Measurements from ENCODE around the gene P2RY6.
"Not testable (repeated sequence)": the region's sequence is repeated elsewhere in the genome, so short reads cannot be mapped to it uniquely, and the experiment has no call there.

P2RY6 gene

DNA sequence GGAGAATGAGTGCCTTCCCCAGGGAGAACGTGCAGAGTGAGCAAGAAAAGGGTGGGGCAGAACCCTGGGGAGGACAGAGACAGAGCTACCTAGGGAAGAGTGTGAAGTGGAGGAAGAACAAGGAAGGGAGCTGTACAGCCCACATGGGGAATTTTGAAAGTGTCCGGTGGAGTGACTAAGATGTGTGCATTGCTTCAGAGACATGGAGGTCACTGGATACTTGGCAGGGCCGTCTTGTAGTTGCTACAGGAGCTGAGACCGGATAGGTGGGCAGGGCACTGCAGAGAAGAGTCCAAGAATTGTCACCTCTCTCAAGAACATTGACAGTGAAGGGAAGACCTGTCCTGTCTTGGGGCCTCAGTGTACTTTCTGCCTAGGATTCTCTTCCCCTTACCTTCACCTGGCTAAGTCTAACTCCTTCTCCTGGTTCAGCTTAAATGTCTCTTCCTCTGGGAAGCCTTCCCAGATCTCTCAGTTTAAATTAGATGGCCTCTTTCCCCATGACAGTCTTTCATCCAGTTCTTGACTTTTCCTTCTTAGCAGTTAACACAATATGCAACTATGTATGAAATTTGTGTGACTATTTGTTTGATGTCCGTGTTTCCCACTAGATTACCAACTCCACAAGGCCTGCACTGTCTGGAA is 9.2 kb upstream of the P2RY6 start:
- DNase-seq, result no peak

DNA sequence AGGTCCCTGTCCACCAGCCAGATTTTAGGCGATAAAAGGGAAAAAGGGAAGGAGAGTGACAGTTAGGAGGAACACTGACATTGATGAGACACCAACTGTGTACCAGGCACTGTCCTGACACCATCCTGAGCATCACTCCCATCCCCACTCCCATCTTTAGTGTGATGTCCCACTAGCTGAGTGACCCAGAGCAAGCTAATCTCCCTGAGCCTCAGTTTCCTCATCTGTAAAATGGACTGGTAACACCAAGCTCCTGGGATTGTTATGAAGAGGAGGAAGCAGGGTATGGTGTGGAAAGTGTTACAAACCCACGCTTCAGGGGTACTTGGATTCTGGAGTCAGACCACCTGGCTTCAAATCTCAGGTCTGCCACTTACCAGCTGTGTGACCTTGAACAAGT is 8.5 kb upstream of the P2RY6 start:
- no peak for DNase-seq

DNA sequence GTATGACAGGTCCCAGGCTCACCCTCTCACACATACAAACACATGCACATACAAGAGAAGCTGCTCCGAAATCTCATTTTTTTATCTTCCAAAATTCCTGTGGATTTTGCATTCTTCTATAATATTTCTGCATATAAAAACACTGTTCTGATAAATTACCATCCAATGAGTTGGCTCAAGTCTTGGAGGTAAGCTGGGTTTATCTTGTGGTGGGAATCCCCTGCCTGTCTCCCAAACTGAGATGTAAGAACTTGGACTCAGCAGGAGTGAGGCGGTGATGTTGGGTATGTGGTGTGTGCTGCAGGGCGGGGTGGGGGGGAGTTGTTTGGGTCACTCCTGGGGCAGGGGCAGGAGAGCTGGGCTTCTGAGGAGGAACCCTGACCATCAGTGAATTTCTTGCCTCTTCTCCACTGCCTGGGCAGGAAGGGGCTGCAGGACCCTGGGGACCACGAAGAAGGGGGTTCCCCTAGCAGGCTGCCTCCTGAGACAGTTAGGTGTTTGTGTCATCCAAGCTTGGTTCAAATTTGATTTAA is 6.8 kb upstream of the P2RY6 start:
- no peak for DNase-seq

DNA sequence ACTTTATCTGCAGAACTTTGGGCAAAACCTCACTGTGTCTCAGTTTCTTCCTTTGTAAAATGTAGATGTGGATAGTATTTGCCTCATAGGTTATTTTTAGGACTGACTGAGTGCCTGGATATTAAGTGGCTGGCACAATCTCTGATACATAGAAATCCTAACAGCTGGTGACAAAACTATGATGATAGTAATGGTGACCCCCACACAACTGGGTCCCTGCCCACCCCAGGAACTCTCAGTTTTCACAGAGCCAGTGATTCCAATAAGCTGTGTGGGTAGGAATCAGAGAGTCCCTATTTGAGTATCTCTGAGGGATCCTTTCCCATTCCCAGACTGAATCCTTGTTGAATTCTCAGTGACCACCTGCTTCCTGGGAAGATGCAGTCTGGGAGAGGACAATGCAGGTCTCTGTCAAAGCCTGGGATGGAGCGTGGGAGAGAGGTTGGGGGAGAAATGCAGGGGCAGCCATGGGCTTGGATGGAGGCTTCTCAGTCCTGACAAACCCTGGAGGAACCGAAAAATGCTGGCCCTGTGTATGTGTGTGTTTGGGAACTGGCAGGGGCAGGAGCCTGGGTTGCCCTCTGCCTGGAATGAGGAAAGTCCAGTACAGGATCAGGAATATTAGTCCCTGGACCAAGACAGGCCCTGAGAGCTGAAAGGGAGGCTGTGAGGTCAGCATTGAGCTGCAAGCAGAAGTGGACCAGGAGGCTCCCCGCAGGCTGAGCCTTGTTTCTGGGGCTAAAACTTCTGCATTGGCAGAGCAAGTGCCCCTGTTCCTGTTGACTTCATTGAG is 6.1 kb upstream of the P2RY6 start:
- no peak for DNase-seq

DNA sequence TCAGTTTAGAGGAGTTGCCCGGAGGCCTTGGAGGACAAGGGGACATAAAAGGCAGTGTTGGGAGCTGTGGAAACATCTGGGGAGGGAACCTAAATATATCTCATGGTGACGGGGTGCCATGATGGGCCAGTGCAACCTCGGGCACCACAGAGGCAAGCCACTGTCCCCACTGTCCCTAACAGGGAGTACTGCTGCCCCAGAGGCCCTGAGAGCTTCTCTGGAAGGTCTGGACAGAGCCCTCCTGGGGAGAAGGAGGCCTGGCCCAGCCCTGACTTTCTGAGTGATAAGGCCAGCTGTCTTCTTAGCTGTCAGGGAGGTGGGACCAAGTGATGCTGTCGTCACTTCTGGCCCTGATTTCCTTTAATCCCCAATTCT is 5.5 kb upstream of the P2RY6 start:
- DNase-seq, result no peak

DNA sequence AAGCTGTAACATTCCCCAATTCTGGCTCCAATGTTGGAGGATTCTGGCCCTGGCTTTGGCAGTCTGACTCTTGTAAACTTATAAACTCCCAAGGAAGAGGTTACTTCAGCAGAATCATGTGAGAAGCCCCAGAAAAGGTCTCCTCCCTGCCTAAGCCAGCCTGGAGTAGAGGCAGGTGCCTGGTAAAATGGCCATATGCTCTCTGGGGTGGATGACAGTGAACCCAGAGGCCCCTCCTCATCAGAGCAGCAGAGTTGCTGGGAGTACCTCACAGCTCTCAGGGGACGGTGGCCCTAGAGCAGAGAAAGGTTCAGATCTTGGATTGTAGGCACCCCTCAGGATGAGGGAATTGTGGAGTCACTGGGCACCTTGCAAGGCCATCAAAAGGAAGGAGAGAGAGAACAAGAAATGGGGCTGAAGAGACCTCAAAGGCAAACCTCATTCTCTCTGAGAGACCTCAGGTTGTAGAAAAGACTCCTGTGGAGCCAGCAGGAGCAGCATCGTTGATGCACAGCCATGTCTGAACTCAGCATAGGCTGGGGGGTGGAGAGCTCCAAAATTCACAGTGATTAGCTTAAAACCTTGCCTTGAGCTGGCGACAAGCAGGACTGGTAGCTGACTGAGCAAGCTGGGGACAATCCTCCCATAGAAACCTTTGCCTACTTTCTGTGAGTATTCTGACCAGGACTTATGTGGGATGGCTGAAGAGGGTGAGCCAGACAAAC is 4.9 kb upstream of the P2RY6 start:
- DNase-seq, result no peak

DNA sequence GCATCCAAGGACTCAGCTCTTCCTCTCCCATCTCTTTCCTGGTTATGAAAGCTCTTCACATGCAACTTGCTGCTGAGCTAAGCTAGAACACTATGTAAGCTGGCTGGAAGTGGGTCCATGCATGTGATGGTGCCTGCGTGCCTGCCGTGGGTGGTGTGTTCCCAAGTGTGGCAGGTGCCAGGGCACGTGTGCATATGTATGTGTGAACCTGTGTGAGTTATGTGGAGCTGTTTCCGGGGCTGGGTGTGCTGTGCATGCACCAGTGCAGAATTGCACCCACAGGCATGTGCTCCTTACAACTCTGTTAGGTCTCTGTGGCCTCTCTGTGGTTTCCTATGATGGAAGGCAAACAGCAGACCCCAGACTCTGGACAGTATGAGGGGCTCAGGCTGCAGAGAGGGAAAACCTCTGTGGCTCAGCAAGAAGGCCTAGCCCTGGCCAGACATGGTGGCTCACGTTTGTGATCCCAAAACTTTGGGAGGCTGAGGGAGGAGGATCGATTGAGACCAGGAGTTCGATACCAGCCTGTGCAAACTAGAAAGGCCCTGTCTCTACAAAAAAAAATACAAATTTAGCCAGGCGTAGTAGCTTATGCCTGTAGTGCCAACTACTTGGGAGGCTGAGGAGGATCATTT is 4.1 kb upstream of the P2RY6 start:
- DNase-seq, result no peak

DNA sequence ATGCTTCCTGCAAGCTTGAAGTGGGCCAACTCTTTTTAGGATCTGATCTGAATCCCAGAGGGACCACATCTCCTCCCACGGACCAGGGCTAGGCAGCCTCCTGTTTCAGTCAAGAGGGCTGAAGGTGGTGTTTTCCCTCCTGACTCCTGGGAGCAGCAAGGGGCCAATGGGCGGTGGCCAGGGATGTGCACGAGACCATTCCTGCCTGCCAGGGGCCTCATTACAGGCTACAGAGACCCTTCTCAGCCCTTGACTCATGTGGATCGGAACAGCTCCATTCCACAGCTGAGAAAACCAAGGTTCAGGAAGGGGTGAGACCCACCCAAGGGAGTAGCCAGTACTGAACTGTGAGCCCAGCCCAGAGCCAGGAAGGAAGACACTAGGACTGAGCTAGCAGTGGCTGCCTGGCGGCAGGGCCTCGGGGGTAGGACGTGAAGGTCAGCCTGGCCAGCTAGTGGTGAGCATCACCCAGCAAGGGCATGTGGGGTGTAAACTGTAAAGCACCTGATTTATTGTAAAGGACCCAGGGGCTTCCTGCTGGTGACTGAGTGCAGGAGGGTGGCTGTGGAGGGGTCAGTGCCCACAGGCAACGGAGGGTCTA is 3.4 kb upstream of the P2RY6 start:
- DNase-seq, result no peak

DNA sequence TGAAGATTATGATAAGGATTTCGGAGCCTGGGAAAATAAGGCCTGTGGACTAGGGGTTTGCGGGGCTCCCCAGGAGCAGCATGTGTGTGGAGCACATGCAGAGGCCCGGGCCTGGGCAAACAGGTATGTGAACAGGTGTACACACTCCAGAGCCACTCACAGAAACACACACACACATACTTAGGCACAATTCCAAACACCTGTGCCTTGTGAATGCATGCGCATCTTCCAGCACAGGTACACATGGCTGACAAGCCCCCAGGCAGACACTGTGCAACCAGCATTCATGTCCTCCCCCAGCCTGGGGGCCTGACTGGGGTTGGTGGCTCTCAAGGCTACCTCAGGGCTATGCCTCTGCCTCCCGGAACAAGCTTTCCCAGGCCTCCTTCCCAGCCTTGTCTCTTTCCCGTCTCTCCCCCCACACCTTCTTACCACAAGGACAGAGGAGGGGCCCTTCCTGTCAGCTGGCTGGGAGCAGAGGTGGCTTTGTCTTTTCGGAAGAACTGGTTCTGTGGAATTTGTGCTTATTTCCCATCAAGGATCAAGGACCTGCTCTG is 2.6 kb upstream of the P2RY6 start:
- DNase-seq, result no peak

DNA sequence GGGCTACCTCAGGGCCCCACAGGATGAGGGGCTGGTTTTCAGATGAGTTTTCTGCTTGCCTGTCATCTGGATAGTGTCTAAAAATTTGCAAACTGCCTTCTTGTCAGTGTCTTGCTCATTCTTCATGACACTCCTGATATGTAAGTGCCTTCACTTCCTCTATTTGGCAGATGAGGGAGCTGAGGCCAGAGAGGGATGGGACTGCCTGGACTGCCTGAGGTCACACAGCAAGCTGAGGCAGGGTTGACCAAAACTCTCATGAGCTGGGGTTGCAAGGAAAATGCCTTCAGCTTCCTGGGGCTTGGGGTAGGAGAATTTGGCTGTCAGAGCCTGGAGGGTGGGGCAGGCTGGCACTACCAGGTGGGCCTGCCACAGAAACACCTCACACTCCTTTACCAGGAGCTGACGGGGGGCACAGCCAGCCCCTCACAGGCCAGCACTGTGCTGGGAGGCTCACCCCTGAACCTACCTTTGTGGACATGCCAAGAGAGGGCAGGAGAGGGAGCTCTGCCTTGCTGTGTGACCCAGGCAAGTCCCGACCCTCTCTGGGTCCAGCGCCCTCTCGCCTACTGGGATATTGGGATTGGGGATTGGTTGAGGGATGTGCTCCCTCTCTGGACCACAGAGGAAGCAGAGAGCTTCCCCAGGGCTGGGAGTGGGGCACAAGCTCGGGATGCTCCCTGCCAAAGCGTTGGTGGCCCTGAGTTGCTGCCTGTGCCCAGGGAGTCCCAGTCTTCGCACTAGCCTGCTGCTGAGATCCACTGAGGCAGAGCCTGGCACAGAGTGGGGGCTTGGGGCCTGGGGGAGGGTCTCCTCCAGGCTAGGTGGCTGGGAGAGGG is 1.9 kb upstream of the P2RY6 start:
- no peak for DNase-seq

DNA sequence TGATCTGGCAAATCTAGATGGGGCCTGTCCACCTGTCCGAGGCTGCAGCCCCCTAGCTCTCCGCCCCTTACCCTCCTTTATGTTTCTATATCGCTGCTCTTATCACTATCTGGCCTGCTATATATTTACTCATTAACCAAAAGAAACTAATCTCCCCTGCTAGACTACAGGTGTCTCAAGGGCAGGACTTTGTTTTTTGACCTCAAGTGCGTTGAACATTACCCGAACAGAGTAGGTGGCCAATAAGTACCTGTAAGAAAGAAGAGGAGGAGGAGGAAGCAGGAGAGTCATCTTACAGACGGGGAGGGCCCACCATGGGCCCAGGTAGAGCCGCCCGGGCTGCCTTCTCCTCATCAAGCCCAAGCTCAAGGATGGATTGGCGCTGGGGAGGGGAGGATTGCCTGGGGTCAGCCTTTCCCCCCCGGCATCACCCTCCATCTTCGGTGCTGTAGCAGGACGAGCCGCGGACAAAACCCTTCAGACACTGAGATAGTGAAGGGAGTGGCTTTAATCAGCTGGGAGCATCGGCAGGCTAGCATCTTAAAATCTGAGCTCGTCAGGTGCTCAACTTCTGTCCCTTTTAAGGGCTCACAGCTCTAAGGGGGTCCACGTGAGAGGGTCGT is 1.2 kb upstream of the P2RY6 start:
- DNase-seq, result no peak

DNA sequence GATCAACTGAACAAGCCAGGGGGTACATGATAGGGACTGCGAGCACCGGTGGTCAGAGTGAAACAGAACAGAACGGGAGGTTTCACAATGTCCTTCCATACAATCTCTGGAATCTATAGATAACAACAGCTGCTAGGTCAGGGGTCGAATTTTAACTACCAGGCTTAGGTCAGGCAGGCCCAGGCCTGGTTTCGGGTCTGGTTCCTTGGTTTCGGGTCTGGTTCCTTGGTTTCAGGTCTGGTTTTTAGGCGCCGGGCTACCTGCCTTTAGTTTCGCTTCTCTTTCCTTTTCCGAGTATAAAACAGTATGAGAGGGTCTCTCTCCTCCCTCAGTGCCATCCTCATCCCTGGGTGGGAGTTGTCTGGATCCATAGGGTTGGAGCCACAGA is 666 bp upstream of the P2RY6 start:
- not testable (repeated sequence) for DNase-seq

DNA sequence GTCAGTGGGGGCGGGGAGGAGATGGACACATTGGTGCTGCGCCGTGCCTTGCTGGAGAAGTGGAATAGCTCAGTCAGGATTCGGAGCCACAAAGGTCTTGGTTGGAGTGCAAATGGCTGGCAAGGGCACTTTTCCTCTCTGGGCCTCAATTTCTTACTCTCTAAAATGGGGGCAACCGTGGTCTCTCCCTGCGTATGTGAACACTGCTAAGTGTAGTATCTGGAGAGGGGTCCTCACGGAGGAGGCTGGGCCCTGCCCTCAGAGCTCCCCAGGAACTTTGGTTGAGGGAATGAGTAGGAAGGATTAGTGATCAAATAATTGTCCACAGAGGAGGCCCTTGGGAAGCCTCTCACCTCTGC is 521 bp downstream of the P2RY6 start:
- DNase-seq, result no peak

DNA sequence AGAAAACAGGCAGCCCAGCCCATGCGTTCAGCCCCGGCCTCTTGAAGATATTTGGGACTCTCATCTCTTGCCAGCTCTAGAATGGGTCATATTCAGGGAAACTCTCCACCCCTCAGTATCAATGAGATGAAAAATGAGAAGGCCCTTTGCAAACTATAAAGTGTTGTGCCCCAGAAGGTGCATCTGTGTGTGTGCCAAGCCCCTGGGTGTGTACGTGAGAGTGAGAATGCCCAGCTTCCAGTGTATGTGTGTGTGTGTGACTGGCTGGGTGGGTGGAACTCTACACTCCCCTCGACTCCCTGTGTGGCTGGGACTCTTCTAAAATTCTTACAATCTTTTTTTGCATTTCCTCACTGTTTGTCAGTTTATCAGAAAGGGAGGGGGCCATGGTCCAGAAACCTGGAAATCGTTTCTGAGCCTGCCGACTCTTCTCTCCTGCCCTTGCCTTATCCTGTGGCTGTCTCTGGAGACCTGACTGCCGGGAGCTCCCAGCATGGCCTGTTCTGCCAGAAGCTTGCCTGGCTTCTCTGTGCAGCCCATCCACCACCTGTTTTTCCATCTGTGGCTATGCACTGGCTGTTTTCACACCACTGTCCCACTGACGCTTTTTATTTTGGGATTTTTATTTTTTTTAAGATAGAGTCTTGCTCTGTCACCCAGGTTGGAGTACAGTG is 1.2 kb downstream of the P2RY6 start:
- no peak for DNase-seq

DNA sequence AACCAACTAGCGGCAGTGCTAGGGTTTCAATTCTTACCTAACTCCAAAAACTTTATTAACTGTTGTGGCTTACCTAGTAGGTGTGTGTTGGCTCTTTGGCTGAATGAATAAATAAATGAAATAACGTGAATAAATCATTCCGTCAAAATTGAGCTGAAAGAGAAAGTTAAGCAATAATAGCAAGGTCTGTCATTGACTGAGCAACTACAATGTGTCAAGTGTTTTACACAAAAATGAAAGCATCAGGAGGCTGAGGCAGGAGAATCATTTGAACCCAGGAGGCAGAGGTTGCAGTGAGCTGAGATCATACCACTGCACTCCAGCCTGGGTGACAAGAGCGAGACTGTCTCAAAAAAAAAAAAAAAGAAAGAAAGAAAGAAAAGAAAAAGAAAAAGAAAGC is 2.1 kb downstream of the P2RY6 start:
- not testable (repeated sequence) for DNase-seq

DNA sequence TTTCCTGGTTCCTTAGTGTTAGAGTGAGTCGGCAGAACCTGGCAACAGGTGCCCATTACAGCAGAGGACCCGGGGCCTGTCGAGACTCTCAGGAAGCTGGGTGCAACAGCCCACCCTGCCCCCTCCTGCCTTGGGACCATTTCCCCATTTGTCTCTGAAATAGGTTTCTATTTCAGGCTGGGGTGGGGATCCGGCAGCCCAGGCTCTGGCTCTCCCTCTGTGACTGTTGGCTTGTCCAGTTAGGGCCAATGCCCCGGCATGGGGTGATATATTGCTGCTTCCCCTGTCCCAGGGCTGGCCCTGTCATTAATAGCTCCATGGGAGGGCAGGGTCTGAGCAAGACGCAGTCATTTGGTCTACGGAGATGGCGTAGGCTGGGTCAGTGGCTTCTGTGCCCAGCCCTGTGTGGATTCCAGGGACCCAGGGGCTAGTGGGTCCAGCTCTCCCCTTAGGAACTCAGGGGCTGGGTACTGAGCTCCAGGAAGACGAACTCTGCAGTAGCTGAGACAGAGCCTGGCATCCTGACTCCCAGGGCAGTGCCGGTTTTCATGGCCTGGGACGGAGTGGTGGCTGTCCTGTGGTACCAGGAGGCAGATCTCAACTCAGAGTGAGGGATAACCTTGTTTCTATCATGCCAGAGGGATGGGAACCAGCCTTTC is 2.7 kb downstream of the P2RY6 start:
- no peak for DNase-seq

DNA sequence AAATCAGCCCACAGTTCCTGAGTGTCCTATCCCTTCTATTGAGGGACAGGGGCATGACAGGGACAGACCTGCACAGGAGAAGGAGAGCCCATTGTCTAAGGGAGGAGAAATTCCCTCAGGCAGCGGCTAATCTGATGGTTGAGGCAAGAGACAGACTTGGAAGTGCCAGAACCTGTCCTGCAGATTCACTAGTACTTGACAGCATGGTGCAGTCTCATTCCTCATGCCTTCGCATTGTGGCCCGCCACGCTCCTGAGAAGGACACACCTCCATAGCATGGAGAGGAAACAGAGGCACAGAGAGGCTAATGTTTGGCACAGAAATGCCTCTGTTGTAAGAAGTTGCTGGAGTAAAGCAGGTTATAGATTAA is 3.2 kb downstream of the P2RY6 start:
- DNase-seq, result no peak

DNA sequence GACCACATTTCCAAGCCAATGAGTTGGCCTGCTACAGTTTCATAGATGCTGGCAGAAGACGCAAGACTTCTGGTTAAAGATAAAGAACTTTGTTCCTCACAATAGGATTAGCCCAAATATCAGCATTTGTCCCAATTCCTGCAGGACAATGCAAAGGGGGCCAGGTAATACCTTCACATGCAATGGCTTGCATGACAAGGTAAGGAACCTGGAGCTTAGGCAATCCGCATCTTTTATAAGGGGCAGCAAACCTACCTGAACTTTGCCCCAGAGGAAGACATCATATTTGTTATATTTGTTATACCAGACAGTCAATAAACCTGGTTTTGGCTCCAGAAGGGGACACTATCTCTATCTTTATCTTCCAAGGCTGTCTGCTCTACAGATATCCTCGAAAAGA is 5.3 kb downstream of the P2RY6 start:
- DNase-seq, result no peak

DNA sequence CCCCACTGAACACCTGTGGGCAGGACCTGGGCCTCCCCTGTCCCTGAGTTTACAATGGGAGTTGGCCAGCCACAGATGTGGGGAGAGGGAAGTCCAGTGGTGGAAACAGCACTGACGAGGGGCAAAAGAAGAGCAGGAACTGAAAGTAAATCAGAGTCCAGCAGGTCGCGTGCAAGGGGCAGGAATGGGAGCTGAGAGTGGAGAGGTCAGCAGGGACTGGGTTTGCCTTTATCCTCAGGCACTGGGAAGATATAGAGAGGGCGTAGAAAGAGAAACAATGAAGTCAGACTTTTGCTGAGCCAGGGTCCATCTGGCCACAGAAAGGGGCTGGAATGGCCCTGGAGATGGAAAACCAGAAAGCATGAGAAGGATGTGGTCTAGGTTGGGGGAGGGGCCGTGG is 8.5 kb downstream of the P2RY6 start:
- no peak for DNase-seq

DNA sequence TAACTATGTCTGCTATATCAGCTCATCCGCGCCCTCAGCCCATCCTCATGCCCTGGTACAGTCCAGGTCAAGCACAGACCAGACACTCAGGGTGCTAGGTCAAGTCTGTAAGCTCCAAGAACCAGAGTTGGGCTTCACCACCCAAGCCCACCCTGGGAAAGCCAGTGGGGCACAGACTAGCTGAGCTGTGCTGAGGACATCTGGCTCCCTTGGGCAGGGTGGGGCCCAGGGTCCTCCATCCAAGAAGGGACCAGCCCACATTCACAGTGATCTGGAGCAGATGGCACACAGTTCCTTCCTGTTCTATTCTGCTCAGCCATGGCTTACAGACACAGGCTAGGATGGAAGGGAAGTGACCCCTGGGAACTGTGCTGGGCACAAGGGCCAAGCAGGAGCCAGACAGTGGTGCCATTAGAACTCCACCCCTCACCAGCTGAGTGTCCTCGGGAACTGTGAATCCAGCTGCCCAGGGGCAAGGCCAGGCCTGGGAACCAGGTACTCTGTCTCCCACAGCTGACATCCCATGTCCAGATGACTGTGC is 9.1 kb downstream of the P2RY6 start:
- DNase-seq, result no peak

Data from activated CD4-positive, alpha-beta T cell treated with anti-CD3 and anti-CD28 coated beads for 48 hours (primary cell).